Measurements from ENCODE around the gene MXRA8.

Gene MXRA8

GRCh38 chr1:1342584-1343115, 15.7 kb downstream of the MXRA8 start:
- DNase-seq (ENCODE audit: low read depth) = no peak
- H3K4me3 ChIP-seq (ENCODE audit: low read depth, low read length) = no peak overlapping the region
- TF ChIP-seq CTCF (IDR thresholded peaks at IDR 0.05; ENCODE audit: low read depth, low read length, missing control alignments) = no peak

- no peak overlapping the region for H3K4me3 ChIP-seq (ENCODE audit: low read depth, low read length)
- no peak for DNase-seq (ENCODE audit: low read depth)
- no peak for TF ChIP-seq CTCF (IDR thresholded peaks at IDR 0.05; ENCODE audit: low read depth, low read length, missing control alignments)
Measured at GRCh38 chr1:1342061-1342562, 16.2 kb downstream of the MXRA8 start.

- no peak for DNase-seq (ENCODE audit: low read depth)
- H3K4me3 ChIP-seq (ENCODE audit: low read depth, low read length) = no peak overlapping the region
- TF ChIP-seq CTCF (IDR thresholded peaks at IDR 0.05; ENCODE audit: low read depth, low read length, missing control alignments) = no peak
Measured at GRCh38 chr1:1341549-1342021, 16.8 kb downstream of the MXRA8 start.

GRCh38 chr1:1340791-1341548, 17.4 kb downstream of the MXRA8 start:
- no peak for TF ChIP-seq CTCF (IDR thresholded peaks at IDR 0.05; ENCODE audit: low read depth, low read length, missing control alignments)
- H3K4me3 ChIP-seq (ENCODE audit: low read depth, low read length) = no peak overlapping the region

GRCh38 chr1:1340185-1340584, 18.2 kb downstream of the MXRA8 start:
- no peak for TF ChIP-seq CTCF (IDR thresholded peaks at IDR 0.05; ENCODE audit: low read depth, low read length, missing control alignments)
- no peak for DNase-seq (ENCODE audit: low read depth)
- H3K4me3 ChIP-seq (ENCODE audit: low read depth, low read length) = no peak overlapping the region

More at GRCh38 chr1:1340791-1341548, 17.4 kb downstream of the MXRA8 start:
- DNase-seq (ENCODE audit: low read depth) = no peak

- TF ChIP-seq CTCF (IDR thresholded peaks at IDR 0.05; ENCODE audit: low read depth, low read length, missing control alignments) = no peak
- no peak for DNase-seq (ENCODE audit: low read depth)
- H3K4me3 ChIP-seq (ENCODE audit: low read depth, low read length) = no peak overlapping the region
Measured at GRCh38 chr1:1338278-1338677, 20.1 kb downstream of the MXRA8 start.
